ENCODE results near the gene C1orf141.
"Not testable (repeated sequence)": the region's sequence is repeated elsewhere in the genome, so short reads cannot be mapped to it uniquely, and the experiment has no call there.

Gene C1orf141

GRCh38 chr1:67134695-67135094 is at the start of gene C1orf141:
TSS of gene C1orf141 (minus strand) at chr1:67134970. CDS start at chr1:67127240, 7,730 bp downstream.
- no peak for DNase-seq (ENCODE audit: low read depth)

GRCh38 chr1:67175530-67176087 is 40.8 kb upstream of the C1orf141 start:
- DNase-seq (ENCODE audit: low read depth) = no peak

- DNase-seq (ENCODE audit: low read depth) = no peak
Observed at GRCh38 chr1:67174716-67175284, 40.0 kb upstream of the C1orf141 start.

- no peak for DNase-seq (ENCODE audit: low read depth)
Observed at GRCh38 chr1:67173988-67174387, 39.2 kb upstream of the C1orf141 start.

- no peak for DNase-seq (ENCODE audit: low read depth)
Observed at GRCh38 chr1:67171978-67172377, 37.2 kb upstream of the C1orf141 start.

GRCh38 chr1:67171574-67171955 is 36.8 kb upstream of the C1orf141 start:
- no peak for DNase-seq (ENCODE audit: low read depth)

DNA sequence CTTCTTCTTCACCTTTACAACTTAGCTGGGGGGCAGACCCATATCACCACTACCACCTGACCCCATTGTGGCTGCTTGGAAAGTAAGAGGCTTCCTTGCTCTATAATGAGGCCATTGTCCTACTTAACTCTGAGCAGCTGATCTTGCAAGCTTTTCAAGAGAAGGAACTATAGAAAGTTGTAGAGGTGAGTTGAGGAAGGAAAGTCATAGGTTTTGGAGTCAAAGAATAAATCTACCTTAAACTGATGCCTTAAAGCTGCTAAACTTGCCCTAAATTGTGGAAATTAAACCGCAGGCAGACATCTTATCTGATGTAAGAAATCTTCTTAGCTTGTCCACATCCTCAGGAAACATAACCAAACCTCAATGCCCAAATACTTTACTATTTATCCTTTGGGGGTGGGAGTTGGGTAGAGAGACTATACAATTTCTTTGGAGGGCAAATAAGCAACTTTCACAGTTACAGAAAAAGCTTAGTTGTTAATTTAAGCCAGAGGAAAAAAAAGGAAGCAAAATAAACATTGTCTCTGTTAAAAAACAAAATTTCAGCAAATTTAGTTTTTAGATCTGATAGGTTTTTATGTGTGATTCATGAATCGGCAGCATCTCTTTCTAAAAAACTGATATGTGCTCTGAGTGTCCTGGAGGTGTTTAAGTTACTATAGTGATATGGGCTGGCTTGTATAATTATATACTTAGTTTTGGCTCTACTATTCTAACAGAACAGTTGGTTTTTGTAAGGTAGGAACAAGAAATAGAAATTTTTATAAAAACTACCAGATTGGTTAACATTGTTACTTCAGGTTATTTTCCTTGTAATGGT is 36.2 kb upstream of the C1orf141 start:
- DNase-seq (ENCODE audit: low read depth) = no peak

- DNase-seq (ENCODE audit: low read depth) = no peak
Observed at GRCh38 chr1:67169932-67170331, 35.2 kb upstream of the C1orf141 start.

GRCh38 chr1:67169496-67169895 is 34.7 kb upstream of the C1orf141 start:
- no peak for DNase-seq (ENCODE audit: low read depth)

DNA sequence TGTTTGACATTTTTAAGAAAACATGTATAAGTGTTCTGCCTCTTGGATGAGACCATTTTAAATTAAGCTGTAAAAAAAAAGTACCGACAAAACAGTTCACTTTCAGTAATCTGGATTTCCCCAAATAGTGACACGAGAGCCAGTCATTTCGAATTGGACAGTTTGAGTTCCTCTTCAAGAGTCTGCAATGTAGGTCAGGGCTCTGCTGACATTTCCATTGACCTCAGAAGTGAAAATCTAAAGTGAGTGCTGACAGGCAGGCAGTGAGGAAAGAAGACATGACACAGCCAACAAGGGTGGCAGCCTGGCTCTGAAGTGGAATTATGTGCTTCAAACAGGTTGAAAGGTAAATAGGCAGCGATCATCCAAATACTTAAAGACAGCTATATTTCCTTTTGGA is 31.4 kb upstream of the C1orf141 start, which contains the start of gene IL23R:
IL23R (plus strand) TSS at position 259 of the 400 bp plus-strand sequence. CDS start 1,667 bp downstream, outside the sequence.
- DNase-seq (ENCODE audit: low read depth) = no peak

GRCh38 chr1:67165468-67166041 is 30.8 kb upstream of the C1orf141 start:
- no peak for DNase-seq (ENCODE audit: low read depth)

GRCh38 chr1:67162954-67163353 is 28.2 kb upstream of the C1orf141 start:
- no peak for DNase-seq (ENCODE audit: low read depth)

GRCh38 chr1:67159233-67159632 is 24.5 kb upstream of the C1orf141 start:
- no peak for DNase-seq (ENCODE audit: low read depth)

- DNase-seq (ENCODE audit: low read depth) = no peak
Observed at GRCh38 chr1:67158401-67158800, 23.6 kb upstream of the C1orf141 start.

DNA sequence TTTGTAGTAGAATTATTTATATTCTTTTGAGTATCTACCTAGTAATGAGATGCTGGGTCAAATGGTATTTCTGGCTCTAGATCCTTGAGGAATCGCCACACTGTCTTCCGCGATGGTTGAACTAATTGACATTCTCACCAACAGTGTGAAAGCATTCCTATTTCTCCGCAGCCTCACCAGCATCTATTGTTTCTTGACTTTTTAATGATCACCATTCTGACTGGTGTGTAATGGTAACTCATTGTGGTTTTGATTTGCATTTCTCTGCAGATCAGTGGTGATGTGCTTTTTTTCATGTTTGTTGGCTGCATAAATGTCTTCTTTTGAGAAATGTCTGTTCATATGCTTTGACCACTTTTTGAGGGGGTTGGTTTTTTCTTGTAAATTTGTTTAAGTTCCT is 16.2 kb upstream of the C1orf141 start:
- no peak for DNase-seq (ENCODE audit: low read depth)

GRCh38 chr1:67149179-67149770 is 14.5 kb upstream of the C1orf141 start:
- peak; percentile 68 for DNase-seq (ENCODE audit: low read depth)

- DNase-seq (ENCODE audit: low read depth) = no peak
Observed at GRCh38 chr1:67148516-67149178, 13.9 kb upstream of the C1orf141 start.

GRCh38 chr1:67147973-67148372 is 13.2 kb upstream of the C1orf141 start:
- not testable (repeated sequence) for DNase-seq (ENCODE audit: low read depth)

DNA sequence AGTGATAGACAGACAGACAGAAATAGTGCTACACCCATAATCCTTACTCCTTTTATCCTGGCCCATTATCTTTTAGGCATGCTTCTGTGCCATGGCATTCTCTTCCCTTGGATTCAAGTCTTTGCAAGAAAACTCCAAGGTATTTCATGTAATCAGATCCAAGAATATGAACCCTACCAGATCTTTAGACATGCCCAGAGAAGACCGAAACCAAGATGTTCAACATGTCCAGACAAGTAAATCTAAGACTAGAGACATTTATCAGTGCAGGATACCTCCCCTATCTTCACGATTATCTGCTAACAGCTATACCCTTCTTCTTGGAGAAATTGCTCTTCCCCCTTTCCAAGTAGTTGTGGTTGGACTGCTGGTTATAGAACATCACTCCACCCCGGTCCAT is 11.8 kb upstream of the C1orf141 start:
- DNase-seq (ENCODE audit: low read depth) = no peak

GRCh38 chr1:67146101-67146500 is 11.3 kb upstream of the C1orf141 start:
- no peak for DNase-seq (ENCODE audit: low read depth)

DNA sequence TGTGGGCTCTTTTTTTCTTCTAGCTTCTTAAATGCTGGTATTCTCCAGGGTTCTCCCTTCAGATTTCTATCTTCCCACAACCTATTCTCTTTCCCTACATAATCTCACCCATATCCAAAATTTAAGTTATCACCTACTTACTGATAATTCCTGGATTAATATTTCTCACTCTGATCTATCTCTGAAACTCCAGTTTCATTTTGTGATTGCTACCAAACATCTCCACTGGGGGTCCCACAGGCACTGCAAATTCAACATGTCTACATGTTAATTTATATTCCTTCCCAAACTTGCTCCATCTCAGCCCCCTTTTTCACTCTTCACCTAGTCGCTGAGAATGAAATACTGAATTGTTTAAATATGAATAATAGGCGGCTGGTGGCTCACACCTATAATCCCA is 9.9 kb upstream of the C1orf141 start:
- DNase-seq (ENCODE audit: low read depth) = no peak

- DNase-seq (ENCODE audit: low read depth) = no peak
Observed at GRCh38 chr1:67143966-67144365, 9.2 kb upstream of the C1orf141 start.
